Endothelial cell of umbilical vein (primary cell): ENCODE data around the gene WDFY3.

Experiments
- EZH2 ChIP-seq: IDR thresholded peaks from 2 replicates; pipeline ENCODE4 v1.6.1; 2012; ENCODE audit warnings: borderline replicate concordance, low read depth, mild to moderate bottlenecking, moderate library complexity, low read length, inconsistent platforms; ENCODE audit not compliant: severe bottlenecking
- GATA2 ChIP-seq: IDR thresholded peaks from 2 replicates; pipeline ENCODE4 v1.7.0; 2011; ENCODE audit warnings: low read depth, mild to moderate bottlenecking, moderate library complexity, mixed read lengths, low read length; ENCODE audit not compliant: insufficient read length, insufficient read depth
- POLR2A ChIP-seq: IDR thresholded peaks from 2 replicates; pipeline ENCODE4 v1.6.1; 2012; ENCODE audit warnings: low read depth, mild to moderate bottlenecking, control low read depth, low read length
- POLR2AphosphoS5 ChIP-seq: IDR thresholded peaks from 2 replicates; pipeline ENCODE4 v1.6.1; 2012; ENCODE audit warnings: low read depth, mild to moderate bottlenecking, control low read depth, low read length, moderate library complexity; ENCODE audit not compliant: insufficient read depth
- TF ChIP-seq, protein P1 (sequence below), 2 donors: IDR thresholded peaks; 1 replicate in 1 of 2; 2 replicates in 1 of 2; pipeline ENCODE4 v1.5.1; 2011; ENCODE audit warnings: low read length in 2 of 2, mild to moderate bottlenecking in 2 of 2, moderate library complexity in 2 of 2, control low read depth in 1 of 2, inconsistent platforms in 1 of 2, low read depth in 1 of 2; ENCODE audit not compliant: insufficient read depth in 1 of 2; ENCODE audit errors: extremely low read depth in 1 of 2

DNA sequence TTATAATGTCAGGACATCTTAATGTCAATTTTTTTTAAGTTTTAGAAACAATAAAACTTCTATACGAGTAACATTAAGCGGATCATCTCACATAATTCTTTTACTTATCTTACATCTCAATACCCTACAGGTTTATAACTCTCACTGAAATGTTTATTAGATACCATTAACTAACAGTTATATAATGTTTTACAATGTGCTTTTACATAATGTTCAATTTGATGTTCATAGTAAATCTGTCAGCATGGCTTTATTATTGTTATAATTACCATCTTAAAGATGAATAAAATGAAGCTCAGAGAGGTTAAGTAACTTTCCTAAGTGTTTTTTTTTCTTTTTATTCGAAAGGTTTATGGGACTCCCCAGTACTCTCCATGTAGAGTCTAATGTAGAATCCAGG lies 33.9 kb upstream of the WDFY3 start:
- no peak for TF ChIP-seq EZH2
- TF ChIP-seq POLR2A, result no peak
- no peak for TF ChIP-seq GATA2
- TF ChIP-seq, protein P1, sequence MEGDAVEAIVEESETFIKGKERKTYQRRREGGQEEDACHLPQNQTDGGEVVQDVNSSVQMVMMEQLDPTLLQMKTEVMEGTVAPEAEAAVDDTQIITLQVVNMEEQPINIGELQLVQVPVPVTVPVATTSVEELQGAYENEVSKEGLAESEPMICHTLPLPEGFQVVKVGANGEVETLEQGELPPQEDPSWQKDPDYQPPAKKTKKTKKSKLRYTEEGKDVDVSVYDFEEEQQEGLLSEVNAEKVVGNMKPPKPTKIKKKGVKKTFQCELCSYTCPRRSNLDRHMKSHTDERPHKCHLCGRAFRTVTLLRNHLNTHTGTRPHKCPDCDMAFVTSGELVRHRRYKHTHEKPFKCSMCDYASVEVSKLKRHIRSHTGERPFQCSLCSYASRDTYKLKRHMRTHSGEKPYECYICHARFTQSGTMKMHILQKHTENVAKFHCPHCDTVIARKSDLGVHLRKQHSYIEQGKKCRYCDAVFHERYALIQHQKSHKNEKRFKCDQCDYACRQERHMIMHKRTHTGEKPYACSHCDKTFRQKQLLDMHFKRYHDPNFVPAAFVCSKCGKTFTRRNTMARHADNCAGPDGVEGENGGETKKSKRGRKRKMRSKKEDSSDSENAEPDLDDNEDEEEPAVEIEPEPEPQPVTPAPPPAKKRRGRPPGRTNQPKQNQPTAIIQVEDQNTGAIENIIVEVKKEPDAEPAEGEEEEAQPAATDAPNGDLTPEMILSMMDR (IDR thresholded peaks at IDR 0.05; ENCODE audit: extremely low read depth in 1 of 2, insufficient read depth in 1 of 2, low read depth in 1 of 2, low read length in 2 of 2), result no peak
- TF ChIP-seq POLR2AphosphoS5, result no peak
